ENCODE data around the gene POLG.

POLG gene

DNA sequence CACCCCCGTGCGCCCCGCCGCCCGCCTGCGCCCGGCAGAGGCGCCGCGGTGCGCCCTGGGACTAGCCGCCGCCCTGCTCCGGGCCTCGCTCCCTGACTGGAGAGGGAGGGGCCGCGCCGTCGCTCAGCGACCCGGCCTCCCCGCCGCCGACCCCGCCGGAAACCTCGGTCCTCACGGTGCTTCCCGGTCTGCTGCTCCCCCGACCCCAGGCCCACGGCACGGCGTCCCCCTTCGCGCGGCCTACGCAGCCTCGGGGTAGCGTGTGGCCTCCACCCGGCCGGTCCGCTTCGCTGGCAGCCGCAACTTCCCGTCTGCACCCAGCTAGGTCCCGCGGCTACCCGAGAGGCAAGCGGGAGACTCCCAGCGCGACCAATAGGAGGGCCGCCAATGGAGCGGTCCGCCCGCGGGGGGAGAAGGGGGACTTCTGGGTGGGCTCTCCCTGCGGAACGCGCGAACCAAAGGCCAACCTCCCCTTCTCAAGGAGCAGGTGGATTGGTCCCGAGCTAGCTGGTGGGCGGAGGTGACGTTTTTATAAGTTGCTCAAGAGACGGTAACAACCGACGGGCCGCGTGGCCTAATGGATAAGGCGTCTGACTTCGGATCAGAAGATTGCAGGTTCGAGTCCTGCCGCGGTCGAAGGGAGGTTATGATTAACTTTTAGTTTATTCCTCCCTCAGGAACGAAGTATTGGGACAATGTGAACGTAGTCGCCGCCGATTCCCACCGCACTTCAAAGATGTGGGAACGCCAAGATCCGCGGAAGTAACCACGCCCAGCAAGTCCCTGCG lies at the start of gene POLG:
POLG (minus strand) TSS at position 315 of the 788 bp plus-strand sequence. CDS start 1,070 bp downstream, outside the sequence.
- peaks cover 37 to 39% (median 38%) of the 10 kb centered on the region in 3 donors for H3K36me3 ChIP-seq
- peak; percentile 98 to 99 for DNase-seq
- peaks cover 0 to 53% (median 43%) of the 10 kb centered on the region in 4 donors for H3K4me1 ChIP-seq
- TF ChIP-seq CTCF (IDR thresholded peaks at IDR 0.05) = no peak
- peak within 1 kb of the TSS; percentile 87 to 90 for H3K4me3 ChIP-seq
- H3K9me3 ChIP-seq = no peaks in the 10 kb centered on the region
- no peaks in the 10 kb centered on the region for H3K27me3 ChIP-seq
- peak within 1 kb of the TSS; percentile 82 to 90 for H3K27ac ChIP-seq
- intact Hi-C loops (cut with DNase I; ENCODE audit: low total_unique reads) = no loop called here

GRCh38 chr15:89384176-89384604 lies 49.6 kb upstream of the POLG start:
- Histone ChIP-seq H3K27ac (no peak overlapping the region), H3K4me3 (no peak overlapping the region), H3K36me3 (no peaks in the 10 kb centered on the region), H3K4me1 (peaks cover 0 to 3% (median 1%) of the 10 kb centered on the region in 4 donors), H3K27me3 (peaks cover 0 to 59% of the 10 kb centered on the region in 2 donors), H3K9me3 (no peaks in the 10 kb centered on the region)
- no peak for DNase-seq
- TF ChIP-seq CTCF (IDR thresholded peaks at IDR 0.05) = no peak
- intact Hi-C loops (cut with DNase I; ENCODE audit: low total_unique reads) = no loop called here

DNA sequence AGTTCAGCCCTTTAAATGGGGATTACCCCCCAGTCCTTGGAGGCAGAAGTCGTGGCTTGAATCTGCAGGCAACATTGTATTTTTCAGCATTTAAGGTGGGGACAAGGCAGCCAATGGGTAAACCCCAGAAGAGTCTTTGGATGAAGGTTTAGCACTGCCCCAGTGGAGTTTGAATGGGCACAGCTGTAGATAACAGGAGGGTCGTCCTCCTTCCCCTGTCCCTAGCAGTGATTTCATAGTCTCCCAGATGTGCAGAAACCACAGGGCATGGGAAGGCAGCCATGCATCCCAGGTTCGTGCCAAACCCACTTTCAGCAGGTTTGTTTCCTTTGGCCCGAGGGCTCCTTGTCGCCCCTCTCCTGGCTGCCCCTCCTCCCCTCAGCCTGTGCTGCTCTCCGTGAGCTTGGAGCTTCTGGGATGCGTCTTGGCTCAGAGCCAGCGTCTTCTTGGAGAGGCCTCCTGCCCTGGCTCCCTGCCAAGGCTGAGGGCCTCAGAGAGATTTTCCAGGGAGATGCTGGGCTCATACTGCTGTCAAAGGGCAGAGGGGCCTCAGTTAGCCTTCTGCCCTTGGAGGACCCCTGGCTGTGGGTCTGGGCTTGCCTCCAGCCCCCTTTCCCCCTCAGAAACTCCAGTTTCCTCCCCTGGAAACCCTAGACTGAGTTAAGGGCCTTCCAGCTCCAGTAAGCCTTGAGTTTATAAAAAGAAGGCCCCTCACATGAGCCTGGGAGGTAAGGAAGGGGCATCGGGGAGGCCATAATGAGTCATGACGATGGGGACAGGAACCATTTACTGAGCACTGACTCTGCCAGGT lies 48.9 kb upstream of the POLG start:
- intact Hi-C loops (cut with DNase I; ENCODE audit: low total_unique reads) = no loop called here
- TF ChIP-seq CTCF (IDR thresholded peaks at IDR 0.05) = no peak
- DNase-seq = no peak
- Histone ChIP-seq H3K4me1 (peaks cover 0 to 10% (median 7%) of the 10 kb centered on the region in 4 donors), H3K36me3 (no peaks in the 10 kb centered on the region), H3K4me3 (no peak overlapping the region), H3K9me3 (no peaks in the 10 kb centered on the region), H3K27me3 (peaks cover 0 to 64% of the 10 kb centered on the region in 2 donors), H3K27ac (no peak overlapping the region)

GRCh38 chr15:89381888-89382686 lies 47.5 kb upstream of the POLG start:
- Histone ChIP-seq H3K27ac (no peak overlapping the region), H3K36me3 (no peaks in the 10 kb centered on the region), H3K27me3 (peaks cover 0 to 79% of the 10 kb centered on the region in 2 donors), H3K4me3 (no peak overlapping the region), H3K4me1 (peaks cover 0 to 21% (median 13%) of the 10 kb centered on the region in 4 donors), H3K9me3 (no peaks in the 10 kb centered on the region)
- intact Hi-C loops (cut with DNase I; ENCODE audit: low total_unique reads) = no loop called here
- no peak for DNase-seq
- no peak for TF ChIP-seq CTCF (IDR thresholded peaks at IDR 0.05)

GRCh38 chr15:89381331-89381730 lies 46.7 kb upstream of the POLG start:
- Histone ChIP-seq H3K9me3 (no peaks in the 10 kb centered on the region), H3K4me1 (peaks cover 0 to 21% (median 13%) of the 10 kb centered on the region in 4 donors), H3K36me3 (no peaks in the 10 kb centered on the region), H3K4me3 (no peak overlapping the region), H3K27me3 (peaks cover 0 to 87% of the 10 kb centered on the region in 2 donors), H3K27ac (no peak overlapping the region)
- TF ChIP-seq CTCF (IDR thresholded peaks at IDR 0.05) = no peak
- DNase-seq = no peak
- intact Hi-C loops (cut with DNase I; ENCODE audit: low total_unique reads) = no loop called here

All from tibial artery (tissue), 4 donors.